HCT116 (cell line): ENCODE data around the gene RBM33. TPM values are rescaled to one million over a fixed set of nuclear protein-coding genes. Genes with fewer than 3 reads are reported as not detected.

ENCODE experiments used
- ATAC-seq: fragments of 200-7000 bp; cut with Tn5 transposase; 2 replicates; pipeline ENCODE4 v1.9.1; 2020; ENCODE audit warnings: mild to moderate bottlenecking, moderate library complexity
- BruUV-seq: library from RNA; stranded (reverse); fragments of 400-500 nt; replicated peaks from 2 replicates; lab custom pipeline; 2021; lab: Mats Ljungman, UMichigan
- CTCF ChIA-PET: fragments of 300-600 bp; sonication (Branson Sonifier 250); formaldehyde crosslinking; loops from one replicate; lab custom pipeline; 2021; ENCODE audit warnings: antibody characterized with exemption; lab: Charles Lee
- POLR2A ChIA-PET: fragments of 300-600, 350-600 bp; sonication (Branson Sonifier 250); formaldehyde crosslinking; loops from one replicate; lab custom pipeline; 2021; ENCODE audit warnings: antibody characterized with exemption; lab: Charles Lee
- RAD21 ChIA-PET, 2 experiments: fragments of 300-600 bp; sonication (Branson Sonifier 250); formaldehyde crosslinking; loops; one replicate each; lab custom pipeline; 2023; ENCODE audit warnings: low total read pairs in 2 of 2; ENCODE audit not compliant: uncharacterized antibody in 2 of 2, unreplicated experiment in 2 of 2, low non-redundant PET in 1 of 2; lab: Charles Lee
- DNase-seq: peaks from one replicate; pipeline ENCODE4 v3.0.0-alpha.2; 2010; ENCODE audit warnings: low read depth, low spot score
- H2AFZ ChIP-seq: fragments of 200-600 bp; shearing (Covaris generic), sonication (generic); 2 replicates; pipeline ENCODE4 v1.6.1; 2017; ENCODE audit warnings: low read depth, mixed run types, mixed read lengths, antibody characterized with exemption, low read length; ENCODE audit not compliant: poor library complexity, severe bottlenecking
- H3K27ac ChIP-seq: 2 replicates; pipeline ENCODE4 v1.5.1; 2012; ENCODE audit warnings: low read depth, low read length
- H3K27me3 ChIP-seq: fragments of 200-600 bp; sonication (generic); 2 replicates; pipeline ENCODE4 v1.6.1; 2016; ENCODE audit warnings: mixed run types, low read length, mixed read lengths; ENCODE audit not compliant: insufficient read depth
- H3K36me3 ChIP-seq, 2 experiments: fragments of 200-500 bp in 1 of 2; fragments of 200-600 bp in 1 of 2; sonication (Bioruptor generic) in 1 of 2; sonication (generic) in 1 of 2; 2 replicates each; pipeline versions ENCODE4 v1.5.1 to v1.6.1; 2014 to 2016; ENCODE audit warnings: low read length in 2 of 2, inconsistent platforms in 1 of 2, mixed read lengths in 1 of 2, mixed run types in 1 of 2; ENCODE audit not compliant: insufficient read depth in 2 of 2, control insufficient read depth in 1 of 2
- H3K4me1 ChIP-seq, 2 experiments: fragments of 200-600 bp in 1 of 2; sonication (generic) in 1 of 2; 2 replicates each; pipeline versions ENCODE4 v1.5.1 to v1.6.1; 2012 to 2017; ENCODE audit warnings: low read length in 2 of 2, inconsistent platforms in 1 of 2, mild to moderate bottlenecking in 1 of 2, mixed read lengths in 1 of 2, mixed run types in 1 of 2, moderate library complexity in 1 of 2; ENCODE audit not compliant: insufficient read depth in 2 of 2, control insufficient read depth in 1 of 2
- H3K4me2 ChIP-seq: fragments of 200-600 bp; sonication (generic); 2 replicates; pipeline ENCODE4 v1.6.1; 2017; ENCODE audit warnings: mixed run types, low read length, mixed read lengths
- H3K4me3 ChIP-seq, 2 experiments: fragments of 200-600 bp in 1 of 2; sonication (generic) in 1 of 2; replicated peaks in 1 of 2; 2 replicates each; pipeline ENCODE4 v1.5.1; 2011 to 2016; ENCODE audit warnings: low read length in 2 of 2, control low read depth in 1 of 2, low read depth in 1 of 2, mild to moderate bottlenecking in 1 of 2, mixed read lengths in 1 of 2, mixed run types in 1 of 2
- H3K79me2 ChIP-seq: fragments of 200-600 bp; sonication (generic); 2 replicates; pipeline ENCODE4 v1.6.1; 2017; ENCODE audit warnings: mild to moderate bottlenecking, mixed run types, low read length, moderate library complexity, mixed read lengths; ENCODE audit not compliant: insufficient read depth
- H3K9ac ChIP-seq: fragments of 200-600 bp; sonication (generic); 2 replicates; pipeline ENCODE4 v1.6.1; 2016; ENCODE audit warnings: low read length, mixed read lengths
- H3K9me2 ChIP-seq: fragments of 200-600 bp; sonication (generic), shearing (Covaris generic); 2 replicates; pipeline ENCODE4 v1.6.1; 2017; ENCODE audit warnings: mixed run types, mild to moderate bottlenecking, moderate library complexity; ENCODE audit not compliant: insufficient read depth
- H3K9me3 ChIP-seq, 2 experiments: fragments of 200-500 bp in 1 of 2; fragments of 200-600 bp in 1 of 2; sonication (Bioruptor generic) in 1 of 2; sonication (generic) in 1 of 2; 2 replicates each; pipeline ENCODE4 v1.6.1; 2014 to 2017; ENCODE audit warnings: low read length in 2 of 2, mixed read lengths in 2 of 2, inconsistent platforms in 1 of 2, low read depth in 1 of 2, mild to moderate bottlenecking in 1 of 2, mixed run types in 1 of 2, moderate library complexity in 1 of 2; ENCODE audit not compliant: control insufficient read depth in 1 of 2, insufficient read depth in 1 of 2
- H4K20me1 ChIP-seq: fragments of 200-600 bp; sonication (generic), shearing (Covaris generic); 2 replicates; pipeline ENCODE4 v1.6.1; 2017; ENCODE audit warnings: mixed run types, mild to moderate bottlenecking, moderate library complexity; ENCODE audit not compliant: insufficient read depth
- CBX3 ChIP-seq: IDR thresholded peaks from 2 replicates; pipeline ENCODE4 v1.6.1; 2012; ENCODE audit warnings: low read depth
- CEBPB ChIP-seq: IDR thresholded peaks from 2 replicates; pipeline ENCODE4 v1.6.1; 2012; ENCODE audit warnings: low read depth
- CTCF ChIP-seq, 3 experiments: fragments of 200-600 bp in 1 of 3; sonication (generic) in 1 of 3; IDR thresholded peaks in 2 of 3; conservative IDR thresholded peaks in 1 of 3; 2 replicates each; pipeline ENCODE4 v1.5.1; 2012 to 2017; ENCODE audit warnings: low read depth in 2 of 3, low read length in 2 of 3, antibody characterized with exemption in 1 of 3, borderline replicate concordance in 1 of 3, control low read depth in 1 of 3, mild to moderate bottlenecking in 1 of 3, mixed read lengths in 1 of 3, mixed run types in 1 of 3, moderate library complexity in 1 of 3; ENCODE audit not compliant: insufficient read depth in 1 of 3
- EGR1 ChIP-seq: IDR thresholded peaks from 2 replicates; pipeline ENCODE4 v1.6.1; 2012; ENCODE audit warnings: low read depth
- EZH2 ChIP-seq: fragments of 200-600 bp; sonication (generic); IDR thresholded peaks from 2 replicates; pipeline ENCODE4 v1.6.1; 2017; ENCODE audit warnings: antibody characterized with exemption, mixed run types
- FOSL1 ChIP-seq: IDR thresholded peaks from 2 replicates; pipeline ENCODE4 v1.6.1; 2012; ENCODE audit warnings: low read depth
- POLR2A ChIP-seq: IDR thresholded peaks from 2 replicates; pipeline ENCODE4 v1.7.0; 2011; ENCODE audit warnings: borderline replicate concordance; ENCODE audit not compliant: insufficient read depth, insufficient read length; ENCODE audit errors: extremely low read depth
- RAD21 ChIP-seq: IDR thresholded peaks from 2 replicates; pipeline ENCODE4 v1.6.1; 2012; ENCODE audit warnings: low read depth, mild to moderate bottlenecking
- SIN3A ChIP-seq: IDR thresholded peaks from 2 replicates; pipeline ENCODE4 v1.6.1; 2012; ENCODE audit warnings: low read depth
- SP1 ChIP-seq: IDR thresholded peaks from 2 replicates; pipeline ENCODE4 v1.6.1; 2012; ENCODE audit warnings: low read depth
- SRF ChIP-seq: IDR thresholded peaks from 2 replicates; pipeline ENCODE4 v1.6.1; 2012; ENCODE audit warnings: low read depth
- TCF7L2 ChIP-seq: IDR thresholded peaks from 2 replicates; pipeline ENCODE4 v1.7.0; 2011; ENCODE audit warnings: borderline replicate concordance, inconsistent platforms; ENCODE audit not compliant: insufficient read depth, insufficient read length; ENCODE audit errors: extremely low read depth
- YY1 ChIP-seq: IDR thresholded peaks from 2 replicates; pipeline ENCODE4 v1.6.1; 2011; ENCODE audit warnings: low read length, low read depth, moderate library complexity, mild to moderate bottlenecking; ENCODE audit not compliant: insufficient replicate concordance; ENCODE audit errors: extremely low read depth
- ZNF274 ChIP-seq: fragments of 200-500 bp; sonication (Bioruptor generic); IDR thresholded peaks from 2 replicates; pipeline ENCODE4 v1.6.1; 2014; ENCODE audit warnings: mild to moderate bottlenecking, low read depth, low read length, inconsistent platforms
- intact Hi-C: fragments of 100-400 bp; cut with micrococcal nuclease; formaldehyde crosslinking; loops from 2 replicates; pipeline ENCODE4 v1.10.0; 2022
- total RNA-seq: library from RNA; stranded (reverse); gene quantifications from one replicate; pipeline ENCODE4 v1.2.1, GENCODE V29; 2021; ENCODE audit not compliant: unreplicated experiment
- TF ChIP-seq, protein P1 (sequence below): IDR thresholded peaks from 2 replicates; pipeline ENCODE4 v1.6.1; 2011; ENCODE audit warnings: mild to moderate bottlenecking, low read length, moderate library complexity; ENCODE audit not compliant: insufficient replicate concordance; ENCODE audit errors: extremely low read depth
- TF ChIP-seq, protein P2 (sequence below): IDR thresholded peaks from 2 replicates; pipeline ENCODE4 v1.6.1; 2012

RBM33 gene
- total RNA-seq, 1 experiment from 2014 or later: 64.3 TPM

DNA sequence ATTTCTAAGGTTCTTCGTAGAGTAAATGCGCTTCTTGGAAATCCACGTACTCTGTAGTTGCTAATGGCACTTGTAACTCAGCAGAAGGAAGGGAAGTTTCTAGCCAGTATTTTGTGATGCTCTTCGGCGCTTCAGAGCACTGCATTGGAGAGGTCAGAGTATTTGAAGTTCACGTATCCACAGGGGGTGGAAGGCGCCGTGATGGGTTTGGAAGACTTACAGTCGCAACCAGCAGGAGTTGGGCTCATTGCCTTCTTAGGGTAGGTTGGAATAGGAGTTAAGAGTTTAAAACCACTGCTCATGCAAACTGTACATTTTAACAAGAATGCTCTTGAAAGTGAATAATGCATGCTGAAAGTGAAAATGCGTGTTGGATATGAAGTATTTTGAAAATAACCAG lies 118.7 kb downstream of the RBM33 start:
- Histone ChIP-seq H3K4me2 (no peak overlapping the region), H3K4me3 (no peak overlapping the region), H3K36me3 (peaks cover 0 to 7% of the 10 kb centered on the region in 2 experiments; a peak in 3 of 4 replicates), H2AFZ (no peak overlapping the region), H3K9me3 (no peaks in the 10 kb centered on the region), H3K27me3 (no peaks in the 10 kb centered on the region), H4K20me1 (peaks cover 3% of the 10 kb centered on the region), H3K27ac (no peak overlapping the region), H3K4me1 (no peaks in the 10 kb centered on the region), H3K9me2 (no peaks in the 10 kb centered on the region), H3K9ac (no peak overlapping the region), H3K79me2 (peaks cover 28% of the 10 kb centered on the region)
- ATAC-seq (no peak), DNase-seq (no peak)
- ChIA-PET CTCF (no interaction called here), POLR2A (no interaction called here), RAD21 (no interaction called here)
- no TSS peak for BruUV-seq
- intact Hi-C loops: no loop called here
- TF ChIP-seq CEBPB (no peak), TCF7L2 (no peak), SRF (no peak)

GRCh38 chr7:155763691-155764437 lies 119.4 kb downstream of the RBM33 start:
- intact Hi-C loops: no loop called here
- no peaks in the 10 kb centered on the region for H3K27me3 ChIP-seq
- CTCF ChIA-PET: no interaction called here
- TF ChIP-seq FOSL1: no peak
- TF ChIP-seq SP1: no peak
- TF ChIP-seq, protein P1, sequence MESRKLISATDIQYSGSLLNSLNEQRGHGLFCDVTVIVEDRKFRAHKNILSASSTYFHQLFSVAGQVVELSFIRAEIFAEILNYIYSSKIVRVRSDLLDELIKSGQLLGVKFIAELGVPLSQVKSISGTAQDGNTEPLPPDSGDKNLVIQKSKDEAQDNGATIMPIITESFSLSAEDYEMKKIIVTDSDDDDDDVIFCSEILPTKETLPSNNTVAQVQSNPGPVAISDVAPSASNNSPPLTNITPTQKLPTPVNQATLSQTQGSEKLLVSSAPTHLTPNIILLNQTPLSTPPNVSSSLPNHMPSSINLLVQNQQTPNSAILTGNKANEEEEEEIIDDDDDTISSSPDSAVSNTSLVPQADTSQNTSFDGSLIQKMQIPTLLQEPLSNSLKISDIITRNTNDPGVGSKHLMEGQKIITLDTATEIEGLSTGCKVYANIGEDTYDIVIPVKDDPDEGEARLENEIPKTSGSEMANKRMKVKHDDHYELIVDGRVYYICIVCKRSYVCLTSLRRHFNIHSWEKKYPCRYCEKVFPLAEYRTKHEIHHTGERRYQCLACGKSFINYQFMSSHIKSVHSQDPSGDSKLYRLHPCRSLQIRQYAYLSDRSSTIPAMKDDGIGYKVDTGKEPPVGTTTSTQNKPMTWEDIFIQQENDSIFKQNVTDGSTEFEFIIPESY: no peak
- no peak for TF ChIP-seq SIN3A
- TF ChIP-seq YY1: no peak
- TF ChIP-seq CTCF (IDR thresholded peaks at IDR 0.05 in 2 of 3, conservative IDR thresholded peaks at IDR 0.05 in 1 of 3; ENCODE audit: borderline replicate concordance in 1 of 3, insufficient read depth in 1 of 3, low read depth in 2 of 3, low read length in 2 of 3): no peak
- no peak for TF ChIP-seq ZNF274
- no peak for TF ChIP-seq SRF
- TF ChIP-seq, protein P2, sequence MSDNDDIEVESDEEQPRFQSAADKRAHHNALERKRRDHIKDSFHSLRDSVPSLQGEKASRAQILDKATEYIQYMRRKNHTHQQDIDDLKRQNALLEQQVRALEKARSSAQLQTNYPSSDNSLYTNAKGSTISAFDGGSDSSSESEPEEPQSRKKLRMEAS: no peak
- no peak for TF ChIP-seq EGR1
- no peak for TF ChIP-seq TCF7L2
- no peak for TF ChIP-seq EZH2
- no peak for TF ChIP-seq RAD21
- TF ChIP-seq POLR2A: no peak
- TF ChIP-seq CBX3: no peak

More at GRCh38 chr7:155763691-155764437, 119.4 kb downstream of the RBM33 start:
- ChIA-PET RAD21 (no interaction called here), POLR2A (no interaction called here)
- Histone ChIP-seq H4K20me1 (peaks cover 5% of the 10 kb centered on the region), H3K4me1 (no peaks in the 10 kb centered on the region), H3K4me3 (no peak overlapping the region), H3K36me3 (peaks cover 0 to 8% of the 10 kb centered on the region in 2 experiments; a peak in 3 of 4 replicates), H2AFZ (no peak overlapping the region), H3K9me2 (no peaks in the 10 kb centered on the region), H3K27ac (no peak overlapping the region), H3K4me2 (no peak overlapping the region), H3K9me3 (no peaks in the 10 kb centered on the region), H3K9ac (no peak overlapping the region), H3K79me2 (peaks cover 28% of the 10 kb centered on the region)
- ATAC-seq (no peak), DNase-seq (no peak)
- no TSS peak for BruUV-seq
